Measurements from ENCODE around the gene RBPJ.

The RBPJ gene

DNA sequence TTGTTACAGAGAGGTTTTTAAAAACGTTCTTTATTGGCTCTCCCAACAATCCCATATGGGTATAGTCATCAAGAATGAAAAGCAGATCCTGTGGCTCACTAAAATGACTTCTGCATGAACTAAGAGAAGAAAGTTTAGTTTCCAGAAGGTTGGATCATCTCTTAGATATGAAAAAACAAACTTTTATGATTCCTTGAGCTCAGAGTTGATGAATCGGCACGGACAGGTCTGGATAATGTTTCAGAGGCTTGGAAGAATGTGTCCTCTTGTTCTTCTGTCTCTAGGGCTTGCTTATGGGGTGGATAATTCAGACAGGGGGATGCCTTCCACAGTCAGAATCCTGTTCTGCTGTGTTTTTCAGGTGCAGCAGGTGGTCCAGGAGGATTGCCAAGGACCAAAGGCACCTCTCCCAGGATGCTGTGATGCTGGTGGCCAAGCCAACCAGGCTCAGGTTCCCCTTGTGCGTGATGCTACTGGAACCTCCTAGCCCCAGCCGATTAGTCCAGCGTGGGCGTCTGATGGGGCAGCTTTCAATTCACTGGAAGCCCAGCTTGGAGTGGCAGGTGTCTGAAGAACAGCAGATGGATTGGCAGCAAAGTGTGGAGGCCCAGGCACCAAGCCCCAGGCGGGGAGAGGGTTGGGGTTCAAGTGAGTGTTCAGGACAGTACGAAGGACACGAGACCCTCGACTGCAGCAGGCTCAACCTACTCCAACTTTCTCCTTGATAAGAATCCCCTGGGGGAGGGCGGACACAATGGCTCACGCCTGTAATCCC is 139.1 kb downstream of the RBPJ start:
- DNase-seq (ENCODE audit: low spot score) = no peak

DNA sequence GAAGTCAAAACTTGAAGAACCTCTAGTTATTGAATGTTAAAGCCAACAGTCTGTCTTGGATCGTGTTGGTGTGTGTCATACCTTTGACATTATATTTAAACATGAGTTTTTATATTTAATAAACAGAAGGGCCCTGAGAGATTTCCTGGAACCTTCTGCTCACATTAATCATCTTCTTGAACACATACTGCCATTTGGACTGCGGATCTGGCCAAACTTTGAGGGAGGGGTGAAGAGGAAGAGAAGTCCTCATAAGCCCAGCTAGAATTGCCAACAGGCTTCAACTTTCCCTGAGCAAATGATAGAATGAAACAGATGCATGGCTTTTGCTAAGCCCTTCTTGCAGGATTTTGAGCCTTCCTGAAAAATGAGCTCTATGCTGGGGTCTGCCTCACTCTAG is 142.1 kb downstream of the RBPJ start:
- DNase-seq (ENCODE audit: low spot score) = no peak

- no peak for DNase-seq (ENCODE audit: low spot score)
Measured at GRCh38 chr4:26463386-26463785, 142.6 kb downstream of the RBPJ start.

DNA sequence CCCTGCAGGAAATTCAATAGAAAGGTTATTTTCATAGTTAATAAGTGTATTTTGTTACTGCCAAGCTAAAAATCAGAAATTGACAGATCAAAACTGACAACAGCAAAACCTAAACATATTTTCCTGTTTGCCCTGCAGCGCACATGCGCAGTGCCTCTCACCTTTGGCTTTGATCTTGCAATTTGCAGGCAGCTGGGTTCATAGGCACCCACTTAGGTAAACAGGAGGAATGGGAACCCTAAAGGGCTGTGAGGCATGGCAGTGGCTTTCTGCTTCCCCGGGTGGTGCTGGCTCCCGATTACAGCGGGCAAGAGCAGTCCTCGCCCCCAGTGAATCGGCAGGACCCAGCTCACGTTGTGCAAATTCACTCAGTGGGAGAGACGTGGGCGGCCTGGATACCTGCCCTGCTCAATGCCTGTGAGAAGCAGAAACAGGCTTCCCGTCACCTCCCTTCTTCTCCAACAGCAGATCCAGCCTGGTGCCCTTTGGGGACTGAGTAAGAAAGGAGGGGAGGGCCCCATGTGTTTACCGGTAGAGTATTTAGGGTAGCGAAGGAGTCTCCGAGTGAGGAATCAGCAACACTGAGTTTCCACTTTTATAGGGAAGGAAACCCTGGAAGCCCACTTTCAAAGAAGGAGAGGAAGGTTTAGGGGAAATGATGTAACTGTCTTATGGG is 143.7 kb downstream of the RBPJ start:
- DNase-seq (ENCODE audit: low spot score) = no peak

- DNase-seq (ENCODE audit: low spot score) = no peak
Measured at GRCh38 chr4:26466578-26467270, 145.9 kb downstream of the RBPJ start.

- DNase-seq (ENCODE audit: low spot score) = no peak
Measured at GRCh38 chr4:26467724-26468123, 146.9 kb downstream of the RBPJ start.

GRCh38 chr4:26468283-26468949 is 147.6 kb downstream of the RBPJ start:
- DNase-seq (ENCODE audit: low spot score) = no peak

DNA sequence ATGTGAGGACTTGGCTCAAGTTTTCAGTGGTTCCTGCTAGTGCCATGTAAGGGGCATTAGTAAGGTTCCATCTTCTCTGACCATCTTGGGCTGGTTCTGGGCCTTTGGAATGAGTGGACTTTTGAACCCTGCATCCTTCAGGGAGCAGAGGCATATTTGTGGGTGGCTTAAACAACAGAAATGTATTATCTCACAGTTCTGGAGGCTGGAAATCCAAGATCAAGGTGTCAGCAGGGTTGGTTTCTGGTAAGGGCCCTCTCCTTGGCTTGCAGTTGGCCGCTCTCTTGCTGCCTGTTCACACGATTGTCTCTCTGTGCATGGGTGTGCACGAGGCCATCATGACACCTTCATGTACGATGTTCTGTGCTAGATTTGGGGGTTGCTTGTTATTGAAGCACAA is 148.2 kb downstream of the RBPJ start:
- DNase-seq (ENCODE audit: low spot score) = no peak

- no peak for DNase-seq (ENCODE audit: low spot score)
Measured at GRCh38 chr4:26471890-26472289, 151.1 kb downstream of the RBPJ start.

GRCh38 chr4:26473893-26474292 is 153.1 kb downstream of the RBPJ start:
- no peak for DNase-seq (ENCODE audit: low spot score)

DNA sequence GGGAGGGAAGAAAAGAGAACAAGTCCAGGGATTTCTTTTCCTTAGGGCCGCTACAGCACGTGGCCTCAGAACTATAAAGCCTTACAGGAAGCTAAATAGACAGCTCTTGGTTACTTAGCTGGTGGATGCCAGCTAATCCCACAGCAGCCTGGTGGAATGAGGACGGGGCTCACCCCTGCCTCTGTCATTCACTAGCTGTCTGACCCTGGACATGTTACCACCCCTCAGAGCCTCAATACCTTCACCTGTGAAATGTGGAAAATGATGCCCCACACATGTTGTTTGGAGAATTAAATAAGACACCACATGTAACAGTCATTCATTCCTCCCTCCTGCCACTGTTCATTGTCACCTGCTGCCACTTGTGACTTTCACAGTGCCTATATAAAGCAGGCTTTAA is 153.7 kb downstream of the RBPJ start:
- no peak for DNase-seq (ENCODE audit: low spot score)

DNA sequence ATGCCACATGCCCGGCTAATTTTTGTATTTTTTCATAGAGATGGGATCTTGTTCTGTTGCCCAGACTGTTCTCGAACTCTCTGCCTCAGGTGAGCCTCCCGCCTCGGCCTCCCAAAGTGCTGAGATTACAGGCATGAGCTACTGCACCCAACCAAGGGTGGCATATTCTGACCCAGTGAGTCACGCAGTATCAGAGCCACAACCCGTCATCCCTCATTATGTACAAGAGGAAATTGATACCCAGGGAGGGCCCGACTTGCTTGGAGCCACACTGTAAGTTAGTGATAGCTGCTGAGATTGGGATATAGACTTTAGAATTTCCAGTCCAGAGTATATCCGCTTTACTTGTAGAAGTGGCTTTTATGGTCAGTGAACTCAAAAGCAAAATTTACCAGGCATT is 154.9 kb downstream of the RBPJ start:
- no peak for DNase-seq (ENCODE audit: low spot score)

DNA sequence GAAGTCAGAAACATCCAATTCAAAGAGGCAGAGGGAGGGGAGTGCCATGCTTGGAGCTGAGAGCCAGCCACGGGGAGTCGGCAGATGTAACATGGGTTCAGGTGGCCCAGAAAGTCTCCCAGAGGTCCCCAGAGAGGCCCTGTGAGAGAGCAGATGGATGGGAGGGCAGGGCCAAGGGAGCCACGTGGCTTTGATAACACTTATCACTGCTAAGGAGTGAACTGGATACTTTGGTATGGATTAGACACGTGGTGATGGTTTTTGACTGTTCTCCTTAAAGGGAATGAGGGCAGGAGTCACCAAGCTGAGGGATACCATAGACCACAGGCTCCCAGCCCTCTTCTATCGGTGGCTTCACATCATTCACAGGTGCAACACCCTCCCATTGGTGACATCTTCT is 155.7 kb downstream of the RBPJ start:
- DNase-seq (ENCODE audit: low spot score) = no peak

DNA sequence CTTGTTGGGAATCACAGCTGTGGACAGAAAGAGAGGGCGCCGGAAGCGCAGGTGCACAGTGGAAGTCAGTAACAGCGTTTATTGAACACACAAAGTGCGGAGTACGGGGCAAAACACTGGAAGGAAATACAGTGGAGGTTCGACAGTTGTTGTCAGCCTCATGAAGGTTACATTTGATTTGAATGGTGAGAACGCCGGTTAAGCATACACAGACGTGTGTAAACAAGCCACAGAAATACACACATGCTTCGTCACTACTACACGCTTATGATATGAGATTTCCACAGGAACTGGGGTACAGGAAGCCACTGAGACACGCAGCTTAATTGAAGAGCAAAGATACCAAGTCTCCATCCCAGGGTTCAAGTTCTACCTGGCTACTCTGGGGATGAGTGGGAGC is 157.5 kb downstream of the RBPJ start:
- DNase-seq (ENCODE audit: low spot score) = no peak

DNA sequence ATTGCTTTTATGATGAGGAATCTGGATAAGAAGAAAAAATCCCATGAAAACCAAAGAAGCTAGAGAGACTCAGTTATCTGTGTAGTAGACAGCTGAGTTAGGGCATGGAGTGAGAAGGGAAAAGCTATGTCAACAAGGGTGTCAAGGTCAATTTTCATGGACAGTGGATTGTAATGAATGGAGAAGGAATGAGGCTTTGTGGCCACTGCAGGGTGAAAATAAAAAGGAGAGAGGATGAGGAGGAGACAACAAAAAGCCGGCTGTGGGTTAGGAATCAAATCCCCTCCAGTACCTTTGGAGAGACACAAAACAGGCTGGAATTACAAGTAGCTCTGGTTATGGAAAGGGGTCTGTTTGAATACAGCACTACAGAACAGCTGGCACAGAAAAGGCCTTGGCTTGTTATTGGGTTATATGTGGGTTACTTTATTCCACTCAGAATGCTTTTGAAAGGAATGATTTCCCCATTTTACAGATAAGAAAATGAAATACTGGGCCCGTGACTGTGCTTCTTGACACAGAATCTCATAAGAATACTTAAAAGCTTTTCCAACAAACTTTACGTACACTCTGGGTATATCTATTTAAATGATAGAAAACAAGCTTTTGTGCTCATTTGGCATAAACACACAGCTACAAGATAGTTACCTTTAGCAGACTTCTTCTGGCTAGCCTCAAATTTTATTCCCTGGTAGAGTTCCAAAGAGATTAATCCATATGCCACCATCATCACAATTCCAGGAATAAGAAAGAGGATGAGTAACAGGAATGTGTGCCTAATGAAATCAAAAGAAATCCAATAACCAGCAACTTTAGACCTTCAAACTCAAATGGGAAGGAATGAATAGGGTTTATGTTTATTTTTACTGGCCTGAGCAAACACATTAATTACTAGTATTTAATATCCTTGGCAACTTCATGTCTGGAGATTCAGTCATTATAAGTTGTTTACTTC is 162.0 kb downstream of the RBPJ start:
- DNase-seq (ENCODE audit: low spot score) = no peak

GRCh38 chr4:26484032-26484515 is 163.3 kb downstream of the RBPJ start:
- DNase-seq (ENCODE audit: low spot score) = no peak

DNA sequence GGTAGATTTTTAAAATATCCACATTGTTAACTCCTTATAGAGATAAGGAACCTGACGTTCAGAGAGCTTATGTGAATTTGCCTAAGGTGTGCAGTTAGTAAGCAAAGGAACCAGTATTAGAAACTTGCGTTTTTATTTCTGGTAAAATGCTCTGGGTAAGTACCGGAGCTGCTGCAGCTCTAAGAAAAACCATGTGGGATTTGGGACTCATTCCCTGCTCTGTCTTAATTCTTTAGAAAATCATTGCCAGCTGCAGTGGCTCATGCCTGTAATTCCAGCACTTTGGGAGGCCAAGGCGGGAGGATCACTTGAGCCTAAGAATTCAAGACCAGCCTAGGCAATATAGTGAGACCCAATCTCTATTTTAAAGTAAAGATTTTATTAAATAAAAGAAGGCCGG is 163.7 kb downstream of the RBPJ start:
- no peak for DNase-seq (ENCODE audit: low spot score)
